Measurements from ENCODE around the gene TNFAIP8L2.

GRCh38 chr1:151134991-151135390, 21.5 kb upstream of the TNFAIP8L2 start:
- TF ChIP-seq, protein P1, sequence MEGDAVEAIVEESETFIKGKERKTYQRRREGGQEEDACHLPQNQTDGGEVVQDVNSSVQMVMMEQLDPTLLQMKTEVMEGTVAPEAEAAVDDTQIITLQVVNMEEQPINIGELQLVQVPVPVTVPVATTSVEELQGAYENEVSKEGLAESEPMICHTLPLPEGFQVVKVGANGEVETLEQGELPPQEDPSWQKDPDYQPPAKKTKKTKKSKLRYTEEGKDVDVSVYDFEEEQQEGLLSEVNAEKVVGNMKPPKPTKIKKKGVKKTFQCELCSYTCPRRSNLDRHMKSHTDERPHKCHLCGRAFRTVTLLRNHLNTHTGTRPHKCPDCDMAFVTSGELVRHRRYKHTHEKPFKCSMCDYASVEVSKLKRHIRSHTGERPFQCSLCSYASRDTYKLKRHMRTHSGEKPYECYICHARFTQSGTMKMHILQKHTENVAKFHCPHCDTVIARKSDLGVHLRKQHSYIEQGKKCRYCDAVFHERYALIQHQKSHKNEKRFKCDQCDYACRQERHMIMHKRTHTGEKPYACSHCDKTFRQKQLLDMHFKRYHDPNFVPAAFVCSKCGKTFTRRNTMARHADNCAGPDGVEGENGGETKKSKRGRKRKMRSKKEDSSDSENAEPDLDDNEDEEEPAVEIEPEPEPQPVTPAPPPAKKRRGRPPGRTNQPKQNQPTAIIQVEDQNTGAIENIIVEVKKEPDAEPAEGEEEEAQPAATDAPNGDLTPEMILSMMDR (conservative IDR thresholded peaks at IDR 0.05 in 1 of 2, IDR thresholded peaks at IDR 0.05 in 1 of 2; ENCODE audit: low read depth in 1 of 2, low read length in 2 of 2), result no peak
- no peak for TF ChIP-seq EZH2 (IDR thresholded peaks at IDR 0.05; ENCODE audit: low read length, missing control alignments)
